HG02943 (cell line): ENCODE measurements around the gene C1RL.

ENCODE experiments used
- ATAC-seq: cut with Tn5 transposase; IDR thresholded peaks from one replicate; pipeline ENCODE4 v1.9.1; 2021; ENCODE audit warnings: mild to moderate bottlenecking, low read depth, moderate library complexity; ENCODE audit not compliant: unreplicated experiment

The C1RL gene

DNA sequence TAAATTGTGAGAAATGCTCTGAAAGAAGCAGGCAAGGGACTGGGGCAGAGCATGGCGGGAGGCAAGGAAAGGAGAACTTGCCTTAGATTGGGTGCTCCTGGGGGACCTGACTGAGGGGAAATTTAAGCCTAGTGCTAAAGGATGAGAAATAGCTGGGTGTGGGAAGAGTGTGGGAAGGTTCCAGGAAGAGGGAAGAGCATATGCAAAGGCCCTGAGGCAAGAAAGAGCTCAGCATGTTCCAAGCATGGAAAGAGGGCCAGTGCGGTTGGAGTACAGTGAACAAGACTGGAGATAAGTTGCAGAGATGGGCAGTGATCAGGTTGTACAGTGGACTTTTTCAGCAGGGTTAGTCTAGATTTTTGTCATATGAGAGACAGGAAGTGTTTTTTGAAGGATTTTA lies 30.2 kb upstream of the C1RL start:
- ATAC-seq = no peak

DNA sequence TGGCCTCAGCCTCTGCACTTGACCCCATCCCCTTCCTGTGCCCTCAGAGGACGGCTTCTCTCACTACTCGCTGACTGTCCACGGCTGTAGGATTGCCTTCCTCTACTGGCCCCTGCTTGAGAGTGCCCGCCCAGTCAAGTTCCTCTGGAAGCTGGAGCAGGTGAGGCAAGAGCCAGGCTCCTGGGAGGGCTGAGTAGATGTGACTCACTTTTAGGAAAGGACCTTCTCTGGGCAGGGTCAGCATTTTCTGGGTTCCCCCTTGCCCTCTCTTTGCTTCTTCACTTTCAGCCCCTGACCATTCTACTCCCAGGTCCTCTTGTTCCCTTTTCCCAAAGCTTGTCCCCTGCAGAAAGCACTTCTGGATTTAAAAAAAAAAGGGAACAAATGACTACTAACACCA lies 28.9 kb upstream of the C1RL start:
- ATAC-seq = no peak

DNA sequence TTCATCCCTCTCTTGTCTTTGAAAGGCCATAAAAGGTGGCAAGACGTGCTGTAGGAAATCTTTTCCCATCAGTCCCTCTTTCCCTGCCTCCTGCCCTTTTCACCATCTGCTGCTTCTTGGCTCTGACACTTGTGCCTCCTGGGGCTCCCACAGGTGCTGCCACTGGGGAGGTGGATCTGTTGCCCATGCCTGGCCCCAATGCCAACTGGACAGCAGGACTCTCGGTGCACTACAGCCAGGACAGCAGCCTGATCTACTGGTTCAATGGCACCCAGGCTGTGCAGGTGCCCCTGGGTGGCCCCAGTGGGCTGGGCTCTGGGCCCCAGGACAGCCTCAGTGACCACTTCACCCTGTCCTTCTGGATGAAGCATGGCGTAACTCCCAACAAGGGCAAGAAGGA lies 27.7 kb upstream of the C1RL start:
- no peak for ATAC-seq

GRCh38 chr12:7136071-7136470 lies 27.1 kb upstream of the C1RL start:
- ATAC-seq = no peak

GRCh38 chr12:7134396-7135166 lies 25.6 kb upstream of the C1RL start:
- no peak for ATAC-seq

DNA sequence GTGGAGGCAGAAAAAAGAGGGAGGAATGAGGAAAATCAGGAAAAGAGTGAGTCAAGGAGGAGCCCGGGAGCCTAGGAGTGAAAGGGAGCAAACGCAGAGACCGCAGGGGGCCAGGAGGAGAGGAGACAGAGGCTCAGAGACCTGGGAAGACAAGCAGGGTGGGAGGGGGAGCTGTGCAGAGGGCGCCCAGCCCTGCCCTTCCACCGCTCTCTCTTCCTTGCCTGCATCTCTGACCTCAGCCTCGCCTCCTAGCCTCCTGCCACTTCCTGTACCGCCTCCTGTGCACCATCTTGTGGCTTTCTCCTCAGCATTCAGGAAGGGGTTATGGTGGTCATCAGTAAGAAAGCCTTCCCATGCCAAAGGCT lies 22.5 kb upstream of the C1RL start:
- ATAC-seq = no peak

GRCh38 chr12:7130701-7131501 lies 21.9 kb upstream of the C1RL start:
- ATAC-seq = no peak

DNA sequence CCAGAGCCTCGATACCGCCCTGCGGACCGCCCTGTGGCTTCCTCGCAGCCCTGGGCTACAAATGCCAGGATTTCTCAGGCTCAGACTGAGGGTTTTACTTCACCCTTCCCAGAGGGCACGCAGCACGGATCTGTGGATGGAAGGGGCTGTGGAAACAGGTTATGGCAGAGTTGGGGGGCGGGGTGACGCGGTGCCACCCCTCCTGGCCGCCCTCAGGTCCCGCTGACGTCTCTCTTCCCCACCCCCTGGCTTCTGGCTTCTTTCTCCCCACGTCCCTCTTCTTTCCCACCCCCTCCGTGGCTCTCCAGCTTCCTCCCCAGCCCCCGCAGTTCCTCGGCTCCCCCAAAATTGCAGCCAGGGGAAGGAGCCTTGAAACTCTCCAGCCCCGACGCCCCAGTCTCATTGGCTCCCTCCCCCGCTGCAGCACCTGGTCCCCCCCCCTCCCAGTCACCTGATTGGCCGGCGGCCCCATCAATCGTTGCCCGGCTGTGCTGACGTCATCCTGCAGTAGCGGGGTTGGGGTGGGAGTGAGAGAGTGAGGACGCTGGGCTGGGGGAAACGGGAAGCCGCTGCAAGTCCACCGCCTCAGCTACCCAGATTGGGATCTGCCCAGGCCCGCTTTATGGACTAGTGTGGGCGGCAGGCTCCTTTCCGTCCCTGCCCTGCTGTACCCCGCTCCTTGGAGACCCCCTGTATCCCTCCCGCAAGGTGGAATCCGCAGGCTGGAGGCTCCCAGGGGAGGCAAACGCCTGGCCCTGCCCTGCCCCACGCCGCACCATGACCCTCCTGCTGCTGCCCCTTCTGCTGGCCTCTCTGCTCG lies 21.1 kb upstream of the C1RL start, which contains the start of gene CLSTN3:
CLSTN3 (plus strand) TSS at position 500 of the 820 bp plus-strand sequence; CDS start at position 778, 278 bp downstream.
- peak; percentile 48 for ATAC-seq

GRCh38 chr12:7129287-7129871 lies 20.4 kb upstream of the C1RL start:
- no peak for ATAC-seq

DNA sequence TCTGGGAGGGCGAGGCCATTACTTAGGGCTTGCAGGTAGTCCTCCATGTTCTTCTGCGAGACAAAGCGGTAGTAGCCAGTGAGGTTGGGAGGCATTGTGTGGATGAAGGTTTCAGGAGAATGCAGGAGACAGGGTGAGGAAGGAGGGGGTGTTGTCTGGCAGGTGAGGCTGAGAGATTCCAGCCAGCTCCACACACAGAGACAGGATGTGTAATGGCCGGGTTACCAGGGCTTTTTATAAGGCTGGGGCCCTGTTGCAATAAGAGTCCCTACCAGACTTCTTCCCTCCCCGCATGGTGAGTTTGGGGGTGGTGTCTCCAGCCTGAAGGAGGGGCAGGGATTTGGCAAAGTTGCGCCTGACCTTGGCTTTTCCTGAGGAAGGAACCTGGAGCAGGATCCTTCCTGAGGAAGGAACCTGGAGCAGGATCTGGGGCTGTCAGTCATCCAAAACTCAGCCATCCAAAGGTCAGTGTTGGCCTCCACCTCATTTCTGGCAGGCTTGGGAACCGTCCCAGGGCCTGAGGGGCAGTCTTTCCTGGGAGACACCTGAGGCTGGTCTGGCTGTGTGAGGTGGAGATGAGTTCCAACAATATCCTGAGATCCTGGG lies 19.8 kb upstream of the C1RL start, which contains the start of gene RBP5:
RBP5 (minus strand) TSS at position 209 of the 606 bp plus-strand sequence; CDS start at position 95, 114 bp downstream.
- ATAC-seq = no peak

DNA sequence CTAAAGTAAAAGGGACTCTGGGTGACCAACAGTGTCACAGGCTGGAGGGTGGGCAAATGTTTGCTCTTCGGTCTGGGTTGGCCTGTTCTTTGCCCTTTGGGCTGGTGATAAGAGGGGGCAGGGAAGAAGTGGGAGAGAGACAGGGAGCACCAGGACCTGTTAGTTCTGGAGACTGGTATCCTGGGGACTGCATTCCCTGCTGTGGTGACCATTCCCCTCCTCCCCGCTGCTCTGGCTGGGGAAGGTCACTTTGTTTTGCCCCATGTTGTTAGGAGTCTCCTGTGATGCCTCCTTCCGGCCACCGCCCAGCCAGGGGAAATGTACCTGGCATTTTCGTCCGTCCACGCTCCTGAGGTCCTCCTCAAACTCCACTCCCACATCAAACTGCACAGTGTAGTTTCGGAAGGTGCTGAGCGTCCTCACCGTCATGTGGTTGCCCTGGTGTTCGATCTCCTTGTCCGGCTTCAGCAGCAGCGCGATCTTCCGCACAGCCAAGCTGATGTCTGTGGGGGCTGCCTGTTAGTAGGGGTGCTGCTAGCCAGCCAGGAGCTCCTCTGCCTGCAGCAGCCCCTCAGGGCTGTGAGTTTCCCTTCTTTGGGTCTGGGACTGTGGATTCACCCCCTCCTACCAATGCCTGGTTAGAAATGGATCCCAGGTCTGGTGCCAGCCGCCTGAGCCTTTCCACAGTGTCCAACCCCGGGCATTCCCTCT lies 19.1 kb upstream of the C1RL start:
- ATAC-seq = no peak

GRCh38 chr12:7125632-7126227 lies 16.7 kb upstream of the C1RL start:
- no peak for ATAC-seq

DNA sequence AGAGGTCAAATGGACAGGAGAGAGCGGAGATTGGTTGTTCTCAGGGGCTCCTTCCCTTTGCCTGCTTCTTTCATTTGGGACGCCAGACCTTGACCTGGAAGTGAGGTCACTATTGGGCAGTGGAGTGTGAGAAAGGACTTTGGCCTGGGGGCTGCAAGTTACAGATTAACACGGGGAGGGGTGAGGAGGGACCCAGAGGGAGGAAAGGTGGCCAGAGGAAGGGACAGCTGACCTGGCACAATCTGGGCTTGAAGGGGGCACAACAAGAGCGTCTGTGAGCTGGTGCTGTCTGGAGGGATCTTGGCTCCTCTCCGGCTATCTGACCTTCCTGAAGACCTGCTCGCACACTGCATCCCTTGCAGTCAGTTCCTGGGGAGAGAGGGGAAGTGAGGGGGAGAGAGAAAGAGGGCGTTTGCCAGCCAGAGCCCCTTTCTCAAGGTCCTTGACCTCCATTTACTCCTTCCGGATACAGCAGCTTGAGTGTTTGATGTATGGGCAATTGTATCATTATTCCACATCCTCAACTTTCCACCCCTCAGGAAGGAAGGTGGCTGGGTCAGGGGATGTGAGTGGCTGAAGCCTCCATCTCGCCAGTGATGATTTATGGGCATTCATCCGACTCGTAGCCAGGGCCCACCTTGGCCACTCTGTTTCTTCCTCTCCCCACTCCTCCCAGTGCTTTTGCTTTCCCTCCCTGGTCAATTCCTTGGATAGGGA lies 14.9 kb upstream of the C1RL start:
- ATAC-seq = no peak

DNA sequence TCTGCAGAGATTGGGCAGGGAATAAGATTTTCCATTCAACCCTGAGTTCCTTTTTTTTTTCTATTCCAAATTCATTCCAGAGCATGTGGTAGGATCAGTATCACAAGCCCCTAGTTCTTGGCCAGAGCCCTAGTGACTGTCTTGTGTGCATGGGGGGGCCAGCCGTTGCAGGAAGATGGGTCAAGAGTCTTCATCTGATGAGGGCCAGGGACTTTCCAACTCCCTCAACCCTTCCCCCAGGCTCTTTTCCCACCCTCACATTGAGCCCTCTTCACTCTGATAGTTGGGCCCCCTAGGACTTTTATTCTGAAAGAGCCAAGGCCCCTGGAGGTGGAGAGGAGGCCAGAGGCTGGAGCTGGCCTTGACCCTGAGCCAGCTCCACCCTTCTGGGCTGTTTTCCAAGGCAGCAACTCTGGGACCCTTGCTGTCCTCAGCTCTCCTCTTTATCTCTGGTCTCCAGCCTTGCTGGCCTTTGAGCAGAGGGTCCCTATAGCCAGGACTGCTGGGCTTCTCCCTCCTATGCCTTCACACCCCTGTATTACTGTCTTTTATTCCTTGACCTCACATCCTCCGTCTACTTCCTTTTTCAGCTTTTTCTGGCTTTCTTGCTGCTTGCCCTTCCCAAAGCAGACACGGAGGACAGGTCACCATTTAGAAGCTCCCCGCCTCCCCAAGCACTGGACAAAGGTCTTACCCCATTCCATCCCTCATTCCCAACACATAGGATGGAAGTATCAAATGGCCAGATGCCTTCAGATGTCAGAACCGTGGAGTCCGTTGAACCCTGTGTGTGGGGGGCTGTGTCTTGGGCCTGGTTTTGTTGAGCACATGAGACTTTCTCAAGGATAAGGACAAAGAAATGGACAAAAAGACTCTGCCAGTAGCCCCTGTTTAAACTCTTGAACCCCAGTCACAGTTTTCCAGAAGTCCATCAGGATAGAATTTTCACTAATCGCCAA lies 14.1 kb upstream of the C1RL start:
- ATAC-seq = no peak

DNA sequence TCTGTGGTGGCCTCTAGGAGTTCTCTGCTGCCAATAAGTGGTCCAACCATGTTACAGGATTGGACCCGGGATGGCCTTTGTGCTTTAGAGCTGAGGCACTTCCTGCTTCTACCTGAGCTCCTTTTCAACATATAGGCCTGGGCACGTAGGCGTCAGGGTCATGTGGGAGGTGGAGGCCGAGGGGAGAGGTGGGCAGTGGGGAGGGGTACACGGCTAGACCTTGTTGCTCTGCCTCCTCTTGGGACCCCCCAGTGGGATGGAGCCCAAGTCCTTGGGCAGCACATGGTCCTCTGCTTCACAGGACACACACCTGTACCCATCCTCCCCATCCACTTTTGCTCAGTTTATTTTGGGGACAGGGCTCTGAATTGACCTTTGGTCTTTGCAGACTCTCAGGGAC lies 12.3 kb upstream of the C1RL start:
- no peak for ATAC-seq

GRCh38 chr12:7120166-7120565 lies 11.2 kb upstream of the C1RL start:
- ATAC-seq = no peak

GRCh38 chr12:7118881-7119280 lies 9.9 kb upstream of the C1RL start:
- ATAC-seq = no peak
